Prostate gland (tissue), 2 donors: ENCODE results near the gene TAF11L14.

Experiments used
- CTCF ChIP-seq, 4 experiments: fragments of 200-600 bp in 2 of 4; fragments of 450-650 bp in 2 of 4; sonication (generic) in 2 of 4; IDR thresholded peaks; 1 replicate in 3 of 4; 2 replicates in 1 of 4; pipeline ENCODE4 v1.5.1; 2016 to 2019; ENCODE audit warnings: antibody characterized with exemption in 4 of 4, mild to moderate bottlenecking in 2 of 4, moderate library complexity in 2 of 4
- POLR2A ChIP-seq: fragments of 450-650 bp; IDR thresholded peaks from one replicate; pipeline ENCODE4 v1.6.1; 2016; ENCODE audit warnings: antibody characterized with exemption, mild to moderate bottlenecking

DNA sequence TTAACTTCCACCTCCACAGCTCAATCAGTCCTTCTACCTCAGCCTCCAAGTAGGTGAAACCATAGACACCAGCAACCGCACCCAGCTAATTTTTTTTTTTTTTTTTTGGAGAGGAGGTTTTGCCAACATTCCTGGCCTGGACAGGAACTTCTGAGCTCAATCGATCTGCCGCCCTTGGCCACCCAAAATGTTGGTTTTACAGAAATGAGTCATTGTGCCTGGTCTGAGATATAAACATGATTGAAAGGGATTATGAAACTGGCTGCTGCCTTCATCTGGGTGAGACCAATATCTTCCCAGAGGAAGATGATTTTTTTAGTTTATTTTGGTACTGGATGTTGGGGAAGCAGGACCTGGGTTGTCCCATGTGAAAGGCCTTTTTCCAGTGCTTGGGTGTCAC, 14.9 kb upstream of the TAF11L14 start:
- TF ChIP-seq CTCF (IDR thresholded peaks at IDR 0.05): no peak
- no peak for TF ChIP-seq POLR2A
